ENCODE measurements around the gene PLOD1. TPM values are rescaled to one million over a fixed set of nuclear protein-coding genes. Genes with fewer than 3 reads are reported as not detected.
"Not testable (repeated sequence)": the region's sequence is repeated elsewhere in the genome, so short reads cannot be mapped to it uniquely, and the experiment has no call there.

Gene PLOD1
- total RNA-seq, 1 experiment from 2014 or later = 64.1 TPM

GRCh38 chr1:11912000-11912399, 22.5 kb upstream of the PLOD1 start:
- Histone ChIP-seq H2AFZ (no peak overlapping the region), H3K9me2 (ENCODE audit: insufficient read depth) (no peaks in the 10 kb centered on the region), H3F3A (ENCODE audit: insufficient read depth, low read depth) (peaks cover 15% of the 10 kb centered on the region), H3K36me3 (ENCODE audit: low read depth) (no peaks in the 10 kb centered on the region), H3K4me3 (no peak overlapping the region), H4K20me1 (ENCODE audit: insufficient read depth) (no peaks in the 10 kb centered on the region), H3K27me3 (ENCODE audit: insufficient read depth, low read depth) (no peaks in the 10 kb centered on the region), H3K4me1 (replicated peaks; ENCODE audit: insufficient read depth) (peaks cover 4% of the 10 kb centered on the region; the same call in 1 of the 2 replicates), H3K79me2 (ENCODE audit: low read depth) (no peaks in the 10 kb centered on the region), H3K27ac (no peak overlapping the region), H3K9me3 (ENCODE audit: insufficient read depth, low read depth) (no peaks in the 10 kb centered on the region), H3K4me2 (no peak overlapping the region)
- DNase-seq = no peak
- POLR2A ChIA-PET (ENCODE audit: unreplicated experiment) = interaction anchor here (0.6 kb wide), 1 partner anchor 15 kb away, joined by 3 read pairs; no protein-coding TSS in a partner anchor
- intact Hi-C loops (cut with micrococcal nuclease; ENCODE audit: unreplicated experiment) = no loop called here
- TF ChIP-seq CTCF (conservative IDR thresholded peaks at IDR 0.05) (no peak), EZH2 (IDR thresholded peaks at IDR 0.05; ENCODE audit: low read depth) (no peak)
- CTCF ChIA-PET = no interaction called here
- BruUV-seq (replicated peaks) = no TSS peak

GRCh38 chr1:11912482-11913216, 21.9 kb upstream of the PLOD1 start:
- H3K27me3 ChIP-seq (ENCODE audit: insufficient read depth, low read depth); H3K4me3 ChIP-seq; H3K27ac ChIP-seq; H3K9me2 ChIP-seq (ENCODE audit: insufficient read depth); BruUV-seq (replicated peaks); H3K79me2 ChIP-seq (ENCODE audit: low read depth); CTCF ChIA-PET; H3K36me3 ChIP-seq (ENCODE audit: low read depth); intact Hi-C loops (cut with micrococcal nuclease; ENCODE audit: unreplicated experiment); H3K4me2 ChIP-seq; H4K20me1 ChIP-seq (ENCODE audit: insufficient read depth); DNase-seq; POLR2A ChIA-PET (ENCODE audit: unreplicated experiment); H3K4me1 ChIP-seq (replicated peaks; ENCODE audit: insufficient read depth); H3K9me3 ChIP-seq (ENCODE audit: insufficient read depth, low read depth); H2AFZ ChIP-seq: not testable (repeated sequence)
- H3F3A ChIP-seq (ENCODE audit: insufficient read depth, low read depth) = peaks cover 15% of the 10 kb centered on the region

GRCh38 chr1:11913291-11913690, 21.2 kb upstream of the PLOD1 start:
- no peaks in the 10 kb centered on the region for H4K20me1 ChIP-seq (ENCODE audit: insufficient read depth)
- peaks cover 15% of the 10 kb centered on the region for H3F3A ChIP-seq (ENCODE audit: insufficient read depth, low read depth)
- H2AFZ ChIP-seq = no peak overlapping the region
- ChIA-PET POLR2A (ENCODE audit: unreplicated experiment) (no interaction called here), CTCF (no interaction called here)
- BruUV-seq (replicated peaks) = no TSS peak
- intact Hi-C loops (cut with micrococcal nuclease; ENCODE audit: unreplicated experiment) = no loop called here
- H3K27me3 ChIP-seq (ENCODE audit: insufficient read depth, low read depth) = no peaks in the 10 kb centered on the region
- DNase-seq = no peak
- H3K4me3 ChIP-seq = no peak overlapping the region
- H3K4me2 ChIP-seq = no peak overlapping the region
- no peaks in the 10 kb centered on the region for H3K79me2 ChIP-seq (ENCODE audit: low read depth)
- TF ChIP-seq EZH2 (IDR thresholded peaks at IDR 0.05; ENCODE audit: low read depth) (no peak), CTCF (conservative IDR thresholded peaks at IDR 0.05) (no peak)
- no peaks in the 10 kb centered on the region for H3K9me3 ChIP-seq (ENCODE audit: insufficient read depth, low read depth)
- H3K4me1 ChIP-seq (replicated peaks; ENCODE audit: insufficient read depth) = no peaks in the 10 kb centered on the region
- no peaks in the 10 kb centered on the region for H3K9me2 ChIP-seq (ENCODE audit: insufficient read depth)
- no peaks in the 10 kb centered on the region for H3K36me3 ChIP-seq (ENCODE audit: low read depth)
- H3K27ac ChIP-seq = no peak overlapping the region

GRCh38 chr1:11914024-11914423, 20.5 kb upstream of the PLOD1 start:
- no peaks in the 10 kb centered on the region for H3K9me2 ChIP-seq (ENCODE audit: insufficient read depth)
- no peaks in the 10 kb centered on the region for H3K9me3 ChIP-seq (ENCODE audit: insufficient read depth, low read depth)
- DNase-seq = no peak
- ChIA-PET CTCF (no interaction called here), POLR2A (ENCODE audit: unreplicated experiment) (no interaction called here)
- no peaks in the 10 kb centered on the region for H3K79me2 ChIP-seq (ENCODE audit: low read depth)
- H3F3A ChIP-seq (ENCODE audit: insufficient read depth, low read depth) = peaks cover 9% of the 10 kb centered on the region; the same call in 1 of the 2 replicates
- no peaks in the 10 kb centered on the region for H4K20me1 ChIP-seq (ENCODE audit: insufficient read depth)
- intact Hi-C loops (cut with micrococcal nuclease; ENCODE audit: unreplicated experiment) = no loop called here
- no peak overlapping the region for H3K4me3 ChIP-seq
- H3K36me3 ChIP-seq (ENCODE audit: low read depth) = no peaks in the 10 kb centered on the region
- no peak overlapping the region for H3K27ac ChIP-seq
- no peak overlapping the region for H2AFZ ChIP-seq
- H3K4me2 ChIP-seq = no peak overlapping the region
- H3K4me1 ChIP-seq (replicated peaks; ENCODE audit: insufficient read depth) = no peaks in the 10 kb centered on the region
- no TSS peak for BruUV-seq (replicated peaks)
- no peak for TF ChIP-seq EZH2 (IDR thresholded peaks at IDR 0.05; ENCODE audit: low read depth)
- no peak for TF ChIP-seq CTCF (conservative IDR thresholded peaks at IDR 0.05)
- H3K27me3 ChIP-seq (ENCODE audit: insufficient read depth, low read depth) = no peaks in the 10 kb centered on the region
